Testis (tissue), 2 donors: ENCODE data around the gene FOCAD.

Experiments used
- POLR2A ChIP-seq: fragments of 450-650 bp; IDR thresholded peaks from one replicate; pipeline ENCODE4 v1.6.1; 2017; ENCODE audit warnings: antibody characterized with exemption, mild to moderate bottlenecking, moderate library complexity
- TF ChIP-seq, protein P1 (sequence below), 3 experiments: fragments of 450-650 bp in 2 of 3; fragments of 200-600 bp in 1 of 3; sonication (generic) in 1 of 3; IDR thresholded peaks; one replicate each; pipeline ENCODE4 v1.5.1; 2016 to 2019; ENCODE audit warnings: antibody characterized with exemption in 3 of 3, mild to moderate bottlenecking in 2 of 3, moderate library complexity in 1 of 3

DNA sequence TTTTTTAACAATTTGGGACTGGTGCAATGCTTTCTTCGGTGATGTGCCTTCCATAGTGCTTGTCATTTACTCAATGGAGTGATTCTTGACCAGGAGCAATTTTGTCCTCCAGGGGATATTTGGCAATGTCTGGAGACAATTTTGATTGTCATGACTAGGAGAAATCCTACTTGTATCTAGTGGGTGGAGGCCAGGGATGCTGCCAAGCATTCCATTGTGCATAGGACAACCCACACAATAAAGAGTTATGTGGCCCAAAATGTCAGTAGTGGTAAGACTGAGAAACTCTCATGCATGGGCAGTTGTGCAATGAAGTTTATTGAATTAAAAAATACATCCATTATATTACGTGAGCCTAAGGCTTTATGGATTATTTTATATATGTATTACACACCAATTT, 70.5 kb downstream of the FOCAD start:
- TF ChIP-seq, protein P1, sequence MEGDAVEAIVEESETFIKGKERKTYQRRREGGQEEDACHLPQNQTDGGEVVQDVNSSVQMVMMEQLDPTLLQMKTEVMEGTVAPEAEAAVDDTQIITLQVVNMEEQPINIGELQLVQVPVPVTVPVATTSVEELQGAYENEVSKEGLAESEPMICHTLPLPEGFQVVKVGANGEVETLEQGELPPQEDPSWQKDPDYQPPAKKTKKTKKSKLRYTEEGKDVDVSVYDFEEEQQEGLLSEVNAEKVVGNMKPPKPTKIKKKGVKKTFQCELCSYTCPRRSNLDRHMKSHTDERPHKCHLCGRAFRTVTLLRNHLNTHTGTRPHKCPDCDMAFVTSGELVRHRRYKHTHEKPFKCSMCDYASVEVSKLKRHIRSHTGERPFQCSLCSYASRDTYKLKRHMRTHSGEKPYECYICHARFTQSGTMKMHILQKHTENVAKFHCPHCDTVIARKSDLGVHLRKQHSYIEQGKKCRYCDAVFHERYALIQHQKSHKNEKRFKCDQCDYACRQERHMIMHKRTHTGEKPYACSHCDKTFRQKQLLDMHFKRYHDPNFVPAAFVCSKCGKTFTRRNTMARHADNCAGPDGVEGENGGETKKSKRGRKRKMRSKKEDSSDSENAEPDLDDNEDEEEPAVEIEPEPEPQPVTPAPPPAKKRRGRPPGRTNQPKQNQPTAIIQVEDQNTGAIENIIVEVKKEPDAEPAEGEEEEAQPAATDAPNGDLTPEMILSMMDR (IDR thresholded peaks at IDR 0.05): no peak
- no peak for TF ChIP-seq POLR2A
